C1 segment of cervical spinal cord (tissue), 14 donors: ENCODE measurements around the gene NTRK3.

Experiments used
- DNase-seq, 14 donors: peaks; one replicate each; lab custom pipeline; 2025; lab: John Stamatoyannopoulos, UW

Gene NTRK3

GRCh38 chr15:87949151-87949574, 307.4 kb downstream of the NTRK3 start:
- DNase-seq: no peak

- DNase-seq: no peak
These were observed 309.0 kb downstream of the NTRK3 start for GRCh38 chr15:87947560-87947959.

- DNase-seq: no peak
These were observed 311.3 kb downstream of the NTRK3 start for GRCh38 chr15:87945246-87945645.

GRCh38 chr15:87944691-87945090, 311.8 kb downstream of the NTRK3 start:
- DNase-seq: no peak

- DNase-seq: peak in 1 of 14 donors; percentile 70
These were observed 312.5 kb downstream of the NTRK3 start for GRCh38 chr15:87944050-87944449.

- no peak for DNase-seq
These were observed 312.9 kb downstream of the NTRK3 start for GRCh38 chr15:87943626-87944025.

- DNase-seq: no peak
These were observed 314.2 kb downstream of the NTRK3 start for GRCh38 chr15:87942316-87942715.

GRCh38 chr15:87941606-87942005, 314.9 kb downstream of the NTRK3 start:
- DNase-seq: no peak

- no peak for DNase-seq
These were observed 315.8 kb downstream of the NTRK3 start for GRCh38 chr15:87940768-87941167.

- peak in 1 of 14 donors; percentile 22 for DNase-seq
These were observed 316.6 kb downstream of the NTRK3 start for GRCh38 chr15:87939848-87940457.

- DNase-seq: no peak
These were observed 318.5 kb downstream of the NTRK3 start for GRCh38 chr15:87938031-87938430.

- peak in 1 of 14 donors; percentile 24 for DNase-seq
These were observed 321.0 kb downstream of the NTRK3 start for GRCh38 chr15:87935583-87935982.

GRCh38 chr15:87931584-87931983, 325.0 kb downstream of the NTRK3 start:
- no peak for DNase-seq

- DNase-seq: no peak
These were observed 326.1 kb downstream of the NTRK3 start for GRCh38 chr15:87930457-87930856.

- DNase-seq: no peak
These were observed 326.7 kb downstream of the NTRK3 start for GRCh38 chr15:87929841-87930240.

GRCh38 chr15:87924433-87924832, 332.1 kb downstream of the NTRK3 start:
- no peak for DNase-seq

GRCh38 chr15:87919064-87919463, 337.5 kb downstream of the NTRK3 start:
- DNase-seq: no peak

- no peak for DNase-seq
These were observed 339.1 kb downstream of the NTRK3 start for GRCh38 chr15:87917480-87917879.

GRCh38 chr15:87916208-87916607, 340.3 kb downstream of the NTRK3 start:
- DNase-seq: no peak

GRCh38 chr15:87910301-87910700, 346.2 kb downstream of the NTRK3 start:
- no peak for DNase-seq

GRCh38 chr15:87907676-87908446, 348.7 kb downstream of the NTRK3 start:
- peak in 2 of 14 donors; percentile 2 to 84 for DNase-seq

GRCh38 chr15:87906444-87906843, 350.1 kb downstream of the NTRK3 start:
- no peak for DNase-seq

GRCh38 chr15:87902772-87903426, 353.6 kb downstream of the NTRK3 start:
- peak in 1 of 14 donors; percentile 9 for DNase-seq
